Keratinocyte (primary cell): ENCODE data around the gene SATB2.

Experiments used
- CTCF ChIP-seq, 3 experiments: IDR thresholded peaks in 1 of 3; conservative IDR thresholded peaks in 1 of 3; optimal IDR thresholded peaks in 1 of 3; 2 replicates in 2 of 3; 3 replicates in 1 of 3; pipeline versions ENCODE3 to v1.5.1; 2011; ENCODE audit warnings: low read length in 3 of 3, mild to moderate bottlenecking in 3 of 3, moderate library complexity in 2 of 3, control low read depth in 1 of 3, inconsistent platforms in 1 of 3; ENCODE audit not compliant: insufficient read depth in 2 of 3; ENCODE audit errors: extremely low read depth in 1 of 3
- EZH2 ChIP-seq: IDR thresholded peaks from one replicate; pipeline ENCODE4 v1.6.1; 2012; ENCODE audit warnings: inconsistent platforms, mild to moderate bottlenecking, low read length, moderate library complexity

- TF ChIP-seq CTCF (optimal IDR thresholded peaks at IDR 0.05 in 1 of 3, IDR thresholded peaks at IDR 0.05 in 1 of 3, conservative IDR thresholded peaks at IDR 0.05 in 1 of 3; ENCODE audit: extremely low read depth in 1 of 3, insufficient read depth in 2 of 3, low read length in 3 of 3) (no peak), EZH2 (peak; percentile 77)
Observed at GRCh38 chr2:199464606-199465352, 7.0 kb upstream of the SATB2 start.
